ENCODE results near the gene WWOX.

The WWOX gene

GRCh38 chr16:78843978-78844377, 744.5 kb downstream of the WWOX start:
- H3K4me3 ChIP-seq (ENCODE audit: low read depth, low read length) = no peak overlapping the region
- TF ChIP-seq CTCF (IDR thresholded peaks at IDR 0.05; ENCODE audit: low read depth, low read length) (no peak), MAX (IDR thresholded peaks at IDR 0.05; ENCODE audit: low read depth, low read length) (no peak), MYC (IDR thresholded peaks at IDR 0.05; ENCODE audit: low read depth, low read length) (no peak), POLR2A (IDR thresholded peaks at IDR 0.05; ENCODE audit: extremely low read depth, insufficient read length) (no peak)
- no peak for DNase-seq (ENCODE audit: low read depth)

GRCh38 chr16:78844682-78845081, 745.2 kb downstream of the WWOX start:
- H3K4me3 ChIP-seq (ENCODE audit: low read depth, low read length) = no peak overlapping the region
- no peak for TF ChIP-seq POLR2A (IDR thresholded peaks at IDR 0.05; ENCODE audit: extremely low read depth, insufficient read length)
- TF ChIP-seq CTCF (IDR thresholded peaks at IDR 0.05; ENCODE audit: low read depth, low read length) = no peak
- no peak for TF ChIP-seq MYC (IDR thresholded peaks at IDR 0.05; ENCODE audit: low read depth, low read length)
- TF ChIP-seq MAX (IDR thresholded peaks at IDR 0.05; ENCODE audit: low read depth, low read length) = no peak
- no peak for DNase-seq (ENCODE audit: low read depth)

GRCh38 chr16:78851266-78851665, 751.8 kb downstream of the WWOX start:
- TF ChIP-seq CTCF (IDR thresholded peaks at IDR 0.05; ENCODE audit: low read depth, low read length) (no peak), POLR2A (IDR thresholded peaks at IDR 0.05; ENCODE audit: extremely low read depth, insufficient read length) (no peak), MAX (IDR thresholded peaks at IDR 0.05; ENCODE audit: low read depth, low read length) (no peak), MYC (IDR thresholded peaks at IDR 0.05; ENCODE audit: low read depth, low read length) (no peak)
- no peak overlapping the region for H3K4me3 ChIP-seq (ENCODE audit: low read depth, low read length)
- no peak for DNase-seq (ENCODE audit: low read depth)

- TF ChIP-seq MAX (IDR thresholded peaks at IDR 0.05; ENCODE audit: low read depth, low read length) = no peak
- TF ChIP-seq MYC (IDR thresholded peaks at IDR 0.05; ENCODE audit: low read depth, low read length) = no peak
- TF ChIP-seq CTCF (IDR thresholded peaks at IDR 0.05; ENCODE audit: low read depth, low read length) = no peak
- TF ChIP-seq POLR2A (IDR thresholded peaks at IDR 0.05; ENCODE audit: extremely low read depth, insufficient read length) = no peak
- no peak for DNase-seq (ENCODE audit: low read depth)
- H3K4me3 ChIP-seq (ENCODE audit: low read depth, low read length) = no peak overlapping the region
Measured at GRCh38 chr16:78852081-78852635, 752.7 kb downstream of the WWOX start.

GRCh38 chr16:78862022-78862421, 762.6 kb downstream of the WWOX start:
- TF ChIP-seq MYC (IDR thresholded peaks at IDR 0.05; ENCODE audit: low read depth, low read length) = no peak
- no peak for TF ChIP-seq CTCF (IDR thresholded peaks at IDR 0.05; ENCODE audit: low read depth, low read length)
- no peak for TF ChIP-seq POLR2A (IDR thresholded peaks at IDR 0.05; ENCODE audit: extremely low read depth, insufficient read length)
- no peak for TF ChIP-seq MAX (IDR thresholded peaks at IDR 0.05; ENCODE audit: low read depth, low read length)
- H3K4me3 ChIP-seq (ENCODE audit: low read depth, low read length) = no peak overlapping the region
- no peak for DNase-seq (ENCODE audit: low read depth)

All from NB4 (cell line).